GM06990 (cell line): ENCODE results near the gene LUC7L3.
A peak's percentile ranks its signal among the peaks of the same experiment; 100 is the strongest.

ENCODE experiments used
- DNase-seq: peaks from one replicate; pipeline ENCODE4 v3.0.0-alpha.2; 2011; ENCODE audit not compliant: insufficient read length; ENCODE audit errors: extremely low read depth
- H3K27me3 ChIP-seq: replicated peaks from 2 replicates; pipeline ENCODE4 v1.6.0; 2011; ENCODE audit warnings: low read length; ENCODE audit not compliant: control insufficient read depth, insufficient read depth
- H3K36me3 ChIP-seq: 2 replicates; pipeline ENCODE4 v1.5.1; 2011; ENCODE audit warnings: low read length; ENCODE audit not compliant: control insufficient read depth, insufficient read depth
- H3K4me3 ChIP-seq: replicated peaks from 2 replicates; pipeline ENCODE4 v1.5.1; 2011; ENCODE audit warnings: low read depth, mild to moderate bottlenecking, control low read depth, low read length
- CTCF ChIP-seq: IDR thresholded peaks from 2 replicates; pipeline ENCODE4 v1.5.1; 2011; ENCODE audit warnings: low read length, control low read depth, mild to moderate bottlenecking, inconsistent platforms; ENCODE audit not compliant: insufficient read depth, poor library complexity, severe bottlenecking

Gene LUC7L3

GRCh38 chr17:50719144-50719923 is at the start of gene LUC7L3:
Gene LUC7L3, plus strand, starts transcription at chr17:50719603. Its CDS starts 130 bp downstream, at chr17:50719733.
- TF ChIP-seq CTCF, result no peak
- Histone ChIP-seq H3K36me3 (no peaks in the 10 kb centered on the region), H3K4me3 (peak within 1 kb of the TSS; percentile 91), H3K27me3 (no peaks in the 10 kb centered on the region)
- peak; percentile 97 for DNase-seq

- H3K27me3 ChIP-seq, result no peaks in the 10 kb centered on the region; the same call in 1 of the 2 replicates
- no peaks in the 10 kb centered on the region for H3K36me3 ChIP-seq
- DNase-seq, result no peak
- no peak for TF ChIP-seq CTCF
- H3K4me3 ChIP-seq, result no peak overlapping the region
Measured at GRCh38 chr17:50672071-50672470, 47.3 kb upstream of the LUC7L3 start.

GRCh38 chr17:50672831-50673551 is 46.4 kb upstream of the LUC7L3 start:
- no peaks in the 10 kb centered on the region; the same call in 1 of the 2 replicates for H3K27me3 ChIP-seq
- no peaks in the 10 kb centered on the region for H3K36me3 ChIP-seq
- no peak for TF ChIP-seq CTCF
- no peak for DNase-seq
- no peak overlapping the region for H3K4me3 ChIP-seq

- no peaks in the 10 kb centered on the region for H3K36me3 ChIP-seq
- TF ChIP-seq CTCF, result no peak
- H3K27me3 ChIP-seq, result no peaks in the 10 kb centered on the region; the same call in none of the 2 replicates
- no peak for DNase-seq
- no peak overlapping the region for H3K4me3 ChIP-seq
Measured at GRCh38 chr17:50675190-50675589, 44.2 kb upstream of the LUC7L3 start.

GRCh38 chr17:50675627-50676026 is 43.8 kb upstream of the LUC7L3 start:
- no peak for TF ChIP-seq CTCF
- Histone ChIP-seq H3K4me3 (no peak overlapping the region), H3K27me3 (no peaks in the 10 kb centered on the region; the same call in none of the 2 replicates), H3K36me3 (no peaks in the 10 kb centered on the region)
- DNase-seq, result no peak
